Measurements from ENCODE around the gene CTNNBL1.

CTNNBL1 gene

GRCh38 chr20:37807471-37808232, 113.8 kb downstream of the CTNNBL1 start:
- Histone ChIP-seq H3K27ac (no peak overlapping the region), H3K36me3 (ENCODE audit: insufficient read depth, low read length) (peaks cover 18% of the 10 kb centered on the region; the same call in 1 of the 2 replicates), H3K9ac (ENCODE audit: insufficient read length) (no peak overlapping the region), H3K4me3 (no peak overlapping the region), H3K9me3 (ENCODE audit: low read depth, low read length) (no peaks in the 10 kb centered on the region)
- TF ChIP-seq EZH2 (IDR thresholded peaks at IDR 0.05) (no peak), POLR2AphosphoS5 (IDR thresholded peaks at IDR 0.05; ENCODE audit: borderline replicate concordance, low read depth, low read length) (no peak), FOXP2 (optimal IDR thresholded peaks at IDR 0.05; ENCODE audit: control extremely low read depth, extremely low read length, insufficient read depth) (no peak)
- no peak for DNase-seq (ENCODE audit: low read depth, low spot score)

DNA sequence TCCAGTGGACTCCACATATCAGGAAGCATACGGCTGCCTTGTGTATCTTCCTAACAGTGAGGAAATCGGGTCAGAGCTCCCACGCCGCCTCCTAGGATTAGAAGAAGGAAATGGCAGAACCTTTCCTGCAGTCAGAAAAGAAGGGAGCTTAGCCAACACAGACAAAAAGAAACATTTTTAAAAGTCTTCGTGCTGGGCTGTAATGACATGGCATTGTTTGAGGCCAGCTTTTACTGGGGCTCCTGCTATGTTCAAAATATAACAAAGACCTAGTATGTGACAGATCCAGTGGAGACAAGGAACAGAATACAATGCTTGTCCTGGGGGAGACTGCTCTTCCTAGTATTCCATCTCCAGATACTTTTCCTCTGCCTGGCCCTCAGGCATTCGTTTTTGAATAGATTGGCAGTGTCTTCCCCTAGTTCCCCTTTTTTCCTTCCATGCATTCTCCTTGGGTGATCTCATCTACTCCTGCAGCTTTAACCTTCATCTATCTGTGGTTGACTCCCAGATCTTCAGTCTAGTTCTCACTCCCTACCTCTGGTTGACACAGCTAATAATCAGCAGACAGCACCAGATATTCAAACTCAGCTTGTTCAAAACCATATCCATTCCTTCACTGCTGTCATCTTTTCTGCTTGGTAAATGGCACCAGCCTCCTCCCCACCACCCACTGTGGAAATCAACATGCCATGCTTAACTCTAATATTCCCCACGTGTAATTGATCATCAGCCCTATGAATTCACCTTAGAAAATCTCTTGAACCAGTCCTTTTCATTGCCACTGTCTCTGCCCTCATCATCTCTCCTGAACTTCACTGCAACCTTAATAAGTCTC, 114.6 kb downstream of the CTNNBL1 start:
- Histone ChIP-seq H3K27ac (no peak overlapping the region), H3K4me3 (no peak overlapping the region), H3K36me3 (ENCODE audit: insufficient read depth, low read length) (peaks cover 14% of the 10 kb centered on the region; the same call in 1 of the 2 replicates), H3K9ac (ENCODE audit: insufficient read length) (no peak overlapping the region), H3K9me3 (ENCODE audit: low read depth, low read length) (no peaks in the 10 kb centered on the region)
- DNase-seq (ENCODE audit: low read depth, low spot score), result no peak
- TF ChIP-seq POLR2AphosphoS5 (IDR thresholded peaks at IDR 0.05; ENCODE audit: borderline replicate concordance, low read depth, low read length) (no peak), EZH2 (IDR thresholded peaks at IDR 0.05) (no peak), FOXP2 (optimal IDR thresholded peaks at IDR 0.05; ENCODE audit: control extremely low read depth, extremely low read length, insufficient read depth) (no peak)

DNA sequence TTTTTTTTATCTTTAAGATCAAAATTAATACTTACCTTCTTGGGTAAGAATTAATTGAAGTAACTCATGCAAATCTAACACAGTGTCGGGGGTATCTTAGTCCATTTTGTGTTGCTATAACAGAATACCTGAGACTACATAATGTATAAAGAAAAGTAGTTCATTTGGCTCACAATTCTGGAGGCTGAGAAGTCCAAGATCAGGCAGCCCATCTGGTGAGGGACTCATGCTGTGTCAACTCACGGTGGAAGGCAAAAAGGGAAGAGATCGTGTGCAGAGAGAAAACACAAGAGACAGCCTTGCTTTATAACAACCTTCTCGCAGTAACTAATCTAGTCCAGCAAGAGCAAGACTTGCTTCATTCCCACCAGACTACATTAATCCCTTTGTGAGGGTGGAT, 116.2 kb downstream of the CTNNBL1 start:
- peaks cover 6% of the 10 kb centered on the region; the same call in 1 of the 2 replicates for H3K36me3 ChIP-seq (ENCODE audit: insufficient read depth, low read length)
- no peaks in the 10 kb centered on the region for H3K9me3 ChIP-seq (ENCODE audit: low read depth, low read length)
- no peak for TF ChIP-seq EZH2 (IDR thresholded peaks at IDR 0.05)
- TF ChIP-seq FOXP2 (optimal IDR thresholded peaks at IDR 0.05; ENCODE audit: control extremely low read depth, extremely low read length, insufficient read depth), result no peak
- no peak for TF ChIP-seq POLR2AphosphoS5 (IDR thresholded peaks at IDR 0.05; ENCODE audit: borderline replicate concordance, low read depth, low read length)
- no peak overlapping the region for H3K9ac ChIP-seq (ENCODE audit: insufficient read length)
- DNase-seq (ENCODE audit: low read depth, low spot score), result no peak
- H3K27ac ChIP-seq, result no peak overlapping the region
- H3K4me3 ChIP-seq, result no peak overlapping the region

- H3K9ac ChIP-seq (ENCODE audit: insufficient read length), result no peak overlapping the region
- no peak overlapping the region for H3K4me3 ChIP-seq
- TF ChIP-seq EZH2 (IDR thresholded peaks at IDR 0.05) (no peak), FOXP2 (optimal IDR thresholded peaks at IDR 0.05; ENCODE audit: control extremely low read depth, extremely low read length, insufficient read depth) (no peak), POLR2AphosphoS5 (IDR thresholded peaks at IDR 0.05; ENCODE audit: borderline replicate concordance, low read depth, low read length) (no peak)
- DNase-seq (ENCODE audit: low read depth, low spot score), result no peak
- H3K9me3 ChIP-seq (ENCODE audit: low read depth, low read length), result no peaks in the 10 kb centered on the region
- no peaks in the 10 kb centered on the region for H3K36me3 ChIP-seq (ENCODE audit: insufficient read depth, low read length)
- H3K27ac ChIP-seq, result no peak overlapping the region
These were observed 122.2 kb downstream of the CTNNBL1 start for GRCh38 chr20:37816003-37816402.

- DNase-seq (ENCODE audit: low read depth, low spot score), result no peak
These were observed 122.9 kb downstream of the CTNNBL1 start for GRCh38 chr20:37816726-37817125.

GRCh38 chr20:37821696-37822095, 127.9 kb downstream of the CTNNBL1 start:
- H3K4me3 ChIP-seq, result peak overlapping the region; percentile 36
- H3K36me3 ChIP-seq (ENCODE audit: insufficient read depth, low read length), result no peaks in the 10 kb centered on the region
- peak; percentile 14 for DNase-seq (ENCODE audit: low read depth, low spot score)
- TF ChIP-seq EZH2 (IDR thresholded peaks at IDR 0.05), result no peak
- TF ChIP-seq POLR2AphosphoS5 (IDR thresholded peaks at IDR 0.05; ENCODE audit: borderline replicate concordance, low read depth, low read length), result no peak
- TF ChIP-seq FOXP2 (optimal IDR thresholded peaks at IDR 0.05; ENCODE audit: control extremely low read depth, extremely low read length, insufficient read depth), result no peak
- peak overlapping the region; percentile 55 for H3K27ac ChIP-seq
- H3K9ac ChIP-seq (ENCODE audit: insufficient read length), result no peak overlapping the region
- H3K9me3 ChIP-seq (ENCODE audit: low read depth, low read length), result no peaks in the 10 kb centered on the region

More at GRCh38 chr20:37816726-37817125, 122.9 kb downstream of the CTNNBL1 start:
- Histone ChIP-seq H3K9me3 (ENCODE audit: low read depth, low read length) (no peaks in the 10 kb centered on the region), H3K27ac (no peak overlapping the region), H3K36me3 (ENCODE audit: insufficient read depth, low read length) (no peaks in the 10 kb centered on the region), H3K9ac (ENCODE audit: insufficient read length) (no peak overlapping the region), H3K4me3 (no peak overlapping the region)
- TF ChIP-seq POLR2AphosphoS5 (IDR thresholded peaks at IDR 0.05; ENCODE audit: borderline replicate concordance, low read depth, low read length) (no peak), FOXP2 (optimal IDR thresholded peaks at IDR 0.05; ENCODE audit: control extremely low read depth, extremely low read length, insufficient read depth) (no peak), EZH2 (IDR thresholded peaks at IDR 0.05) (no peak)

DNA sequence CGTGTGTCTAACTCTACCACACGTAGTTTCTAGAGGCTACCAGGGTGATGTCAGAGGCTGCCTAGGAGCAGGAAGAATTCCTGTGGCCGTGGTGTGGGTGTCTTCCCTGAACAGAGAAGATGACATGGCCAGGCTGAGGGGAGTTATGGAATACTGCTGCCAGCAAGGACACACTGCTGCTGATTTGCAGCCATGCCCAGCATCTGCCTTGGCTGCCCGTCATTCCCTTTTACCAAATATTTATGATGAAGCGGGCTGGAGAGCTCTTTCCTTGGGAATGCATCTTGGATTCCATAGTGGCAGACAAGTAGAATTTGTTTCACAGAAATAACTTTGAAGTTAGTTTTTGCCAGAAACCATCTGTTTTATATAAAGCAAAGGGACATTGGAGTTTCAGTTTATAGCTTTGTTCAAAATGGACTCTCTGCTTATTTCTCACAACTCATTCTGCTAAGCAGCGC, 128.3 kb downstream of the CTNNBL1 start:
- peak; percentile 14 for DNase-seq (ENCODE audit: low read depth, low spot score)
- no peak for TF ChIP-seq POLR2AphosphoS5 (IDR thresholded peaks at IDR 0.05; ENCODE audit: borderline replicate concordance, low read depth, low read length)
- TF ChIP-seq EZH2 (IDR thresholded peaks at IDR 0.05), result no peak
- no peak for TF ChIP-seq FOXP2 (optimal IDR thresholded peaks at IDR 0.05; ENCODE audit: control extremely low read depth, extremely low read length, insufficient read depth)
- peak overlapping the region; percentile 55 for H3K27ac ChIP-seq
- peak overlapping the region; percentile 36 for H3K4me3 ChIP-seq
- no peaks in the 10 kb centered on the region for H3K36me3 ChIP-seq (ENCODE audit: insufficient read depth, low read length)
- no peak overlapping the region for H3K9ac ChIP-seq (ENCODE audit: insufficient read length)
- H3K9me3 ChIP-seq (ENCODE audit: low read depth, low read length), result no peaks in the 10 kb centered on the region
